Measurements from ENCODE around the gene NLRC3. TPM values are rescaled to one million over a fixed set of nuclear protein-coding genes. Genes with fewer than 3 reads are reported as not detected.
"Not testable (repeated sequence)": the region's sequence is repeated elsewhere in the genome, so short reads cannot be mapped to it uniquely, and the experiment has no call there.

The NLRC3 gene
- total and polyA plus RNA-seq, 9 donors = 0.10 to 1.3 (median 0.23) TPM

DNA sequence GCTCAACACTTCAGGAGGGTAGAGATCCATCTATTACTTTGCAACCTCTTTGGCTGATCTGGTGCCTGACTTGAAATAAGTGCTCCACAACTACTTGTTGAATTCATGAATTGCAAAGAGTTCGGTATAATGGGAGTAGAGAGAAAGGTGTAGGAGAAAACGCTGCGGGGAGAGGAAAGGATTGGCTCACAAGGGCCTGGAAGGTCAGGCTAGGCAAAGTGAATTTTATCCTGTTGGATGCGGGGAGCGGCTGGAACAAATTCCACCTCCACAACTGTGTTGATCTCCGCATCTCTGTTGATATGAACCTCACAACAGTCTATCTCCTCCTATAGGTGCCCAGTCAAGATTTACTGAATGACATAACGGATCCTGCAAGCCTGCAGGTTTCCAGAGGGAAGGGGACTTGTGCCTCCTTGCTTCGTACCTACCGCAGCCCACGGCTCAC is 33.5 kb upstream of the NLRC3 start:
- TF ChIP-seq EP300 (IDR thresholded peaks at IDR 0.05) (no peak), POLR2A (IDR thresholded peaks at IDR 0.05) (no peak)
- TF ChIP-seq, protein P1, sequence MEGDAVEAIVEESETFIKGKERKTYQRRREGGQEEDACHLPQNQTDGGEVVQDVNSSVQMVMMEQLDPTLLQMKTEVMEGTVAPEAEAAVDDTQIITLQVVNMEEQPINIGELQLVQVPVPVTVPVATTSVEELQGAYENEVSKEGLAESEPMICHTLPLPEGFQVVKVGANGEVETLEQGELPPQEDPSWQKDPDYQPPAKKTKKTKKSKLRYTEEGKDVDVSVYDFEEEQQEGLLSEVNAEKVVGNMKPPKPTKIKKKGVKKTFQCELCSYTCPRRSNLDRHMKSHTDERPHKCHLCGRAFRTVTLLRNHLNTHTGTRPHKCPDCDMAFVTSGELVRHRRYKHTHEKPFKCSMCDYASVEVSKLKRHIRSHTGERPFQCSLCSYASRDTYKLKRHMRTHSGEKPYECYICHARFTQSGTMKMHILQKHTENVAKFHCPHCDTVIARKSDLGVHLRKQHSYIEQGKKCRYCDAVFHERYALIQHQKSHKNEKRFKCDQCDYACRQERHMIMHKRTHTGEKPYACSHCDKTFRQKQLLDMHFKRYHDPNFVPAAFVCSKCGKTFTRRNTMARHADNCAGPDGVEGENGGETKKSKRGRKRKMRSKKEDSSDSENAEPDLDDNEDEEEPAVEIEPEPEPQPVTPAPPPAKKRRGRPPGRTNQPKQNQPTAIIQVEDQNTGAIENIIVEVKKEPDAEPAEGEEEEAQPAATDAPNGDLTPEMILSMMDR (IDR thresholded peaks at IDR 0.05) = no peak
- WGBS, 3 donors = 2 to 3% (median 2%) methylated on average over 10 of the region's 10 CpGs
- H3K27ac ChIP-seq = no peak overlapping the region
- no peaks in the 10 kb centered on the region for H3K9me3 ChIP-seq
- no peak for DNase-seq
- H3K27me3 ChIP-seq = no peaks in the 10 kb centered on the region
- intact Hi-C loops (cut with DNase I) = no loop called here
- peaks cover 2% of the 10 kb centered on the region for H3K4me1 ChIP-seq (ENCODE audit: insufficient read depth)
- H3K4me3 ChIP-seq = peak overlapping the region; percentile 73
- H3K36me3 ChIP-seq = no peaks in the 10 kb centered on the region

DNA sequence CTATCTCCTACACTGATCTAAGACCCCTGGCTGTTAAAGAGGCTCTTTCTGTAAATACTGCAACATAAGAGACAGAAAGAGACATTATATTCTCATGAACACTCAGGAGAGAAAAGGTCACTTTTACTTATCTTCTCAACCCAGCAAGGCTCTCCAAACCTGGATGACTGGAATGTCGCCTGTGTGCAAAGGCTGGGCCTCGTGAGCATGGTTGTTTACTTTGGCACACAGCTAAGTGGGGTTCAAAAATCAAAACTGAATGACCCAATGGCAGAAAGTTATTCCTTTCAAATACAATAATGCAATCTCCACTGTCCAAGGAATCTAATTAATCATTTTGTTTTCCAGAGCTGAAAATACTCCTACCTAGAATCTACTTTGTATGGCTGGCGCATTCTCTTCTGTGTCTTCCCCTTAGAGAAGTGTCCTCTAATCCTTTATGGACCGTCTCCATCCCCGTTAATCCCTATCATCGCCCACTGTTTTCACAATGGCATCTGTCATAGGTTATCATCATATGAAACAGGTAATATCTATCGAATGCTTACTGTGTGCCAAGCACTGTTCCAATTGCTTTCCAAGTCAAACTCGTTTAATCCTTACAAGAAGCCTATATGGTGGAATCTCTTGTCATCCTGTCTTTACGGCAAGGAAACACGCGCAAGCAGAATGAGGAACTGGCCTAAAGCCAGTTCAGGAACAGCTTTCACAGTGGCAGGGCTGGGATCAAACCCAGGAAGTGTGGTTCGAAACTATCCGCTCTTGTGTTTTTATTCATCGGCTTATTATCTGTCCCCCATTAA is 32.9 kb upstream of the NLRC3 start:
- peak in 1 of 5 donors; percentile 7 for DNase-seq
- H3K4me3 ChIP-seq = peak overlapping the region; percentile 73
- H3K4me1 ChIP-seq (ENCODE audit: insufficient read depth) = peaks cover 2% of the 10 kb centered on the region
- TF ChIP-seq POLR2A (IDR thresholded peaks at IDR 0.05) (no peak), EP300 (IDR thresholded peaks at IDR 0.05) (no peak)
- TF ChIP-seq, protein P1 (IDR thresholded peaks at IDR 0.05) = no peak
- no peak overlapping the region for H3K27ac ChIP-seq
- no peaks in the 10 kb centered on the region for H3K36me3 ChIP-seq
- H3K27me3 ChIP-seq = no peaks in the 10 kb centered on the region
- no peaks in the 10 kb centered on the region for H3K9me3 ChIP-seq
- WGBS, 3 donors = 62 to 73% (median 65%) methylated on average over 14 of the region's 14 CpGs
- intact Hi-C loops (cut with DNase I) = no loop called here

DNA sequence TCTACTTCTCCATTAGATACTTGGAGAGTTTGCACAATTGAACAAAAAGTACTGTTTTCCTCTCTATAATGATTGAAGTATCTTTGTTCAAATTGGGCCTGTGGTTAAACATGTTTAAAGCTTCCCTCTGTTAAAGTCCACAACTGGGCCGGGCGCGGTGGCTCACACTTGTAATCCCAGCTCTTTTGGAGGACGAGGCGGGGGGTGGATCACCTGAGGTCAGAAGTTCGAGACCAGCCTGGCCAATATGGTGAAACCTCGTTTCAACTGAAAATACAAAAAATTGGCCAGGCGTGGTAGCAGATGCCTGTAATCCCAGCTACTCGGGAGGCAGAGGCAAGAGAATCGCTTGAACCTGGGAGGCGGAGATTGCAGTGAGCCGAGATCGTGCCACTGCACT is 31.8 kb upstream of the NLRC3 start:
- intact Hi-C loops (cut with DNase I); H3K4me1 ChIP-seq (ENCODE audit: insufficient read depth): not testable (repeated sequence)

DNA sequence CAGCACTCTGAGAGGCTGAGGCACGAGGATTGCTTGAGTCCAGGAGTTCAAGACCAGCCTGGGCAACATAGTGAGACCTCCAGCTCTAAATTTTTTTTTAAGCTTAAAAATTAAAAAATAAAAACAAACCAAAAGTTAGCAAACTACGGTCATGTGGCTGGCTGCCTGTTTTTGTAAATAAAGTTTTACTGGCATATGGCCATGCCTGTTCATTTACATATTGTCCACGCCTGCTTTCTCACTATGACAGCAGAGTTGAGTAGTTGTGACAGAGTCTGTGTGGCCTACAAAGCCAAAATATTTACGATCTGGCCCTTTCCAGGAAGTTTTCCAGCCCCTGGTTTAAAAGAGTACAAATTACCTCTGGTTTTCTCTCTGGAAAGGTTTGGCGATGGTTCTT is 30.9 kb upstream of the NLRC3 start:
- H3K4me1 ChIP-seq (ENCODE audit: insufficient read depth) = peaks cover 2% of the 10 kb centered on the region
- WGBS, 3 donors = 69 to 81% (median 76%) methylated on average over 5 of the region's 5 CpGs
- no peaks in the 10 kb centered on the region for H3K27me3 ChIP-seq
- H3K4me3 ChIP-seq = no peak overlapping the region
- intact Hi-C loops (cut with DNase I) = no loop called here
- no peak for TF ChIP-seq POLR2A (IDR thresholded peaks at IDR 0.05)
- TF ChIP-seq EP300 (IDR thresholded peaks at IDR 0.05) = no peak
- TF ChIP-seq, protein P1 (IDR thresholded peaks at IDR 0.05) = no peak
- H3K27ac ChIP-seq = no peak overlapping the region
- no peaks in the 10 kb centered on the region for H3K9me3 ChIP-seq
- H3K36me3 ChIP-seq = no peaks in the 10 kb centered on the region
- no peak for DNase-seq

More for the DNA sequence above, 31.8 kb upstream of the NLRC3 start:
- DNase-seq = peak in 1 of 5 donors; percentile 6
- 92 to 94% (median 92%) methylated on average over 13 of the region's 13 CpGs for WGBS, 3 donors
- not testable (repeated sequence) for H3K4me3 ChIP-seq, H3K9me3 ChIP-seq, H3K36me3 ChIP-seq, H3K27me3 ChIP-seq, H3K27ac ChIP-seq

DNA sequence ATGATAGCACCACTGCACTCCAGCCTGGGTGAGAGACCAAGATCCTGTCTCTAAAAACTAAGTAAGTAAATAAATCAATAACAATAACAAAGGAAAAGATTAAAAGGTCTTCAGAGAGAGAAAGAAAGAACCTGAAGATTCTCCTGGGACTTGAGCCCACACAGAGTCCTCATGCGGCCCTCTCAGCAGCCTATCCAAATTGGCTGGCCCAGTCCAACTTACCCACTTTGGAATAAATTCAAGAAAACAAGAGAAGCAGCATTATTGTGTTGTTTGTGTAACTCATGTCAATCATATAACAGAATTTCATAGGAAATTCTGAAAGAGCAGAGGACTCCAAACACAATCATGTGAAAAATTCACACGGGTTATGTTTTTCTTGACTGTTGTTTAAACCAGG is 30.4 kb upstream of the NLRC3 start:
- DNase-seq = no peak
- Histone ChIP-seq H3K4me3 (no peak overlapping the region), H3K4me1 (ENCODE audit: insufficient read depth) (peaks cover 2% of the 10 kb centered on the region), H3K27me3 (no peaks in the 10 kb centered on the region), H3K27ac (no peak overlapping the region), H3K36me3 (no peaks in the 10 kb centered on the region), H3K9me3 (no peaks in the 10 kb centered on the region)
- no peak for TF ChIP-seq EP300 (IDR thresholded peaks at IDR 0.05)
- TF ChIP-seq POLR2A (IDR thresholded peaks at IDR 0.05) = no peak
- TF ChIP-seq, protein P1 (IDR thresholded peaks at IDR 0.05) = no peak
- intact Hi-C loops (cut with DNase I) = no loop called here
- WGBS, 3 donors = 74 to 82% (median 77%) methylated on average over 2 of the region's 2 CpGs
